Lung (tissue), 12 donors: ENCODE results near the gene IRS4. TPM values are rescaled to one million over a fixed set of nuclear protein-coding genes. Genes with fewer than 3 reads are reported as not detected.

Experiments used
- ATAC-seq: fragments of 200-7000 bp; cut with Tn5 transposase; one replicate; pipeline ENCODE4 v1.9.1; 2020; ENCODE audit warnings: moderate number of reproducible peaks; ENCODE audit not compliant: insufficient read depth, low FRiP score
- DNase-seq, 3 donors: peaks; one replicate each; pipeline ENCODE4 v3.0.0-alpha.2; 2013 to 2017
- H3K27ac ChIP-seq, 2 donors: one replicate each; pipeline ENCODE4 v1.5.1; 2013; ENCODE audit warnings: mild to moderate bottlenecking in 2 of 2, moderate library complexity in 2 of 2, control low read depth in 1 of 2, inconsistent platforms in 1 of 2, low read depth in 1 of 2, low read length in 1 of 2
- H3K27me3 ChIP-seq, 3 donors: one replicate each; pipeline ENCODE4 v1.5.1; 2013; ENCODE audit warnings: low read length in 2 of 3; ENCODE audit not compliant: control insufficient read depth in 3 of 3, insufficient read depth in 3 of 3
- H3K36me3 ChIP-seq, 4 donors: one replicate each; pipeline ENCODE4 v1.5.1; 2013; ENCODE audit warnings: low read length in 4 of 4, mild to moderate bottlenecking in 1 of 4, moderate library complexity in 1 of 4; ENCODE audit not compliant: control insufficient read depth in 4 of 4, insufficient read depth in 4 of 4
- H3K4me1 ChIP-seq, 5 donors: one replicate each; pipeline ENCODE4 v1.5.1; 2013; ENCODE audit warnings: low read length in 5 of 5, mild to moderate bottlenecking in 2 of 5, moderate library complexity in 1 of 5; ENCODE audit not compliant: control insufficient read depth in 5 of 5, insufficient read depth in 5 of 5
- H3K4me3 ChIP-seq: one replicate; pipeline ENCODE4 v1.5.1; 2013; ENCODE audit warnings: mild to moderate bottlenecking, control low read depth, moderate library complexity
- H3K9ac ChIP-seq, 2 donors: one replicate each; pipeline ENCODE4 v1.5.1; 2013; ENCODE audit warnings: low read length in 2 of 2, control low read depth in 1 of 2; ENCODE audit not compliant: insufficient read depth in 1 of 2
- H3K9me3 ChIP-seq, 4 donors: one replicate each; pipeline ENCODE4 v1.5.1; 2013; ENCODE audit warnings: low read length in 3 of 4, mild to moderate bottlenecking in 1 of 4, moderate library complexity in 1 of 4; ENCODE audit not compliant: control insufficient read depth in 4 of 4, insufficient read depth in 3 of 4
- WGBS, 2 donors: extraction: QIAGEN DNeasy Blood & Tissue Kit; methylation state at CpG; one replicate each; pipeline ENCODE4 v1.1.7; 2013; 5-methylcytosine and 5-hydroxymethylcytosine counted together
- polyA plus RNA-seq, 2 donors: library from polyadenylated mRNA; stranded (reverse); fragments of 200-250 nt; gene quantifications; one replicate each; pipeline ENCODE4 v1.2.1, GENCODE V29; 2013
- total RNA-seq, 2 donors: library from RNA; depleted of rRNA in 1 of 2; stranded (reverse); fragments of >200 nt in 1 of 2; gene quantifications; one replicate each; pipeline ENCODE4 v1.2.1, GENCODE V29; 2014 to 2021
- TF ChIP-seq, protein P1 (sequence below): IDR thresholded peaks from 2 replicates; pipeline ENCODE4 v1.5.1; 2012; ENCODE audit warnings: mild to moderate bottlenecking; ENCODE audit errors: control extremely low read depth, extremely low read depth
- donor health status: control.
- donor health status: control.
- donor health status: Bipolar disorder and iron deficiency.
- donor health status: healthy.
- donor health status: DM: yes; HTN: yes; CAD: no.

The IRS4 gene
- total and polyA plus RNA-seq, 4 donors = 0.04 to 2.0 (median 0.13) TPM

DNA sequence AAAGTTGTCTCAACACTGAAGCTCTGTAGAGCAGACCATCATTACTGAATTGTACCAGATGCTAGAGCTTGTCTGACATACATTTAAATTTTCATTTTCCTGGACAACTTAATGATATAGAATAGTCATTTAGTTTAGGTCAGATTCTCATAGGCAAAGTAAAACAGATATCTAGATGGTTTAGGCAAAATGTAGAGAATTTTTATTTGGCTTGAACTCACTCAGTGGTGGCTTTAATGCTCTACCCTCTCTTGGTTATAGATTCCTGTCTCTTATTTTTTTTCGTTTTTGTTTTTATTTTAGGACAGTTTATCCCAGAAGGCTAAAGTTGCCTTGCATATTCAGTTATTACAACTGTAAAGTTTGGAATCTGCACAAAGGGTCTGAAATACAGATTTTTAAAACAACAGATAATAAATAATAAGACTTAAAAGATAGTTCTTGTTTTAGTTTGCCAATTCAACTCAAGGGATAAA, 4.0 kb upstream of the IRS4 start:
- peaks cover 0 to 4% (median 0%) of the 10 kb centered on the region in 4 donors for H3K9me3 ChIP-seq
- H3K4me3 ChIP-seq = no peak overlapping the region
- peaks cover 8 to 48% (median 34%) of the 10 kb centered on the region in 3 donors for H3K27me3 ChIP-seq
- no peak overlapping the region for H3K27ac ChIP-seq
- TF ChIP-seq, protein P1, sequence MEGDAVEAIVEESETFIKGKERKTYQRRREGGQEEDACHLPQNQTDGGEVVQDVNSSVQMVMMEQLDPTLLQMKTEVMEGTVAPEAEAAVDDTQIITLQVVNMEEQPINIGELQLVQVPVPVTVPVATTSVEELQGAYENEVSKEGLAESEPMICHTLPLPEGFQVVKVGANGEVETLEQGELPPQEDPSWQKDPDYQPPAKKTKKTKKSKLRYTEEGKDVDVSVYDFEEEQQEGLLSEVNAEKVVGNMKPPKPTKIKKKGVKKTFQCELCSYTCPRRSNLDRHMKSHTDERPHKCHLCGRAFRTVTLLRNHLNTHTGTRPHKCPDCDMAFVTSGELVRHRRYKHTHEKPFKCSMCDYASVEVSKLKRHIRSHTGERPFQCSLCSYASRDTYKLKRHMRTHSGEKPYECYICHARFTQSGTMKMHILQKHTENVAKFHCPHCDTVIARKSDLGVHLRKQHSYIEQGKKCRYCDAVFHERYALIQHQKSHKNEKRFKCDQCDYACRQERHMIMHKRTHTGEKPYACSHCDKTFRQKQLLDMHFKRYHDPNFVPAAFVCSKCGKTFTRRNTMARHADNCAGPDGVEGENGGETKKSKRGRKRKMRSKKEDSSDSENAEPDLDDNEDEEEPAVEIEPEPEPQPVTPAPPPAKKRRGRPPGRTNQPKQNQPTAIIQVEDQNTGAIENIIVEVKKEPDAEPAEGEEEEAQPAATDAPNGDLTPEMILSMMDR = no peak
- H3K9ac ChIP-seq = no peak overlapping the region
- 42 to 79% methylated on average over 1 of the region's 1 CpG for WGBS, 2 donors
- DNase-seq (no peak), ATAC-seq (no peak)
- peaks cover 0 to 6% (median 3%) of the 10 kb centered on the region in 5 donors for H3K4me1 ChIP-seq
- H3K36me3 ChIP-seq = no peaks in the 10 kb centered on the region

DNA sequence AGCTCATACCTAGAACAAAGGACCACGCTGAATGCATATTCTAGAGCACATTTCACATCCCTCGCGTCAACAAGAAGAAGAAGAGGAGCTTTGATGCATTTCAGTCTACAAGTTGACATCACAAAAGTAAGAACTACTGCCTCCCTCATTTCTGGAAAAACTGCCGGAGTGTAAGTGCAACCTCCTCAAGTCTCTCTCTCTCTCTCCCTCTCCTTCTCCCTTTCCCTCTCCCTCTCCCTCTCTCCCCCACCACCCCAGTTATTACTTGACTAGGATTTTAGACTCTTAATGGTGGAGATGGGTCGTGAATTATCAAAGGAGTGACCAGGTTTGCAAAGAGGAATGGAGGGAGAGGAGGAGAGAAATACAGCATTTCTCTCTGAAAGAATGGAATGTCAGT, 1.4 kb upstream of the IRS4 start:
- H3K36me3 ChIP-seq = no peaks in the 10 kb centered on the region
- H3K27ac ChIP-seq = no peak overlapping the region
- peaks cover 8 to 54% (median 53%) of the 10 kb centered on the region in 3 donors for H3K27me3 ChIP-seq
- no peak overlapping the region for H3K4me3 ChIP-seq
- TF ChIP-seq, protein P1 = no peak
- no peak overlapping the region for H3K9ac ChIP-seq
- peaks cover 0 to 6% (median 3%) of the 10 kb centered on the region in 5 donors for H3K4me1 ChIP-seq
- DNase-seq (no peak), ATAC-seq (no peak)
- peaks cover 0 to 15% (median 0%) of the 10 kb centered on the region in 4 donors for H3K9me3 ChIP-seq
- 20 to 38% methylated on average over 5 of the region's 5 CpGs for WGBS, 2 donors

DNA sequence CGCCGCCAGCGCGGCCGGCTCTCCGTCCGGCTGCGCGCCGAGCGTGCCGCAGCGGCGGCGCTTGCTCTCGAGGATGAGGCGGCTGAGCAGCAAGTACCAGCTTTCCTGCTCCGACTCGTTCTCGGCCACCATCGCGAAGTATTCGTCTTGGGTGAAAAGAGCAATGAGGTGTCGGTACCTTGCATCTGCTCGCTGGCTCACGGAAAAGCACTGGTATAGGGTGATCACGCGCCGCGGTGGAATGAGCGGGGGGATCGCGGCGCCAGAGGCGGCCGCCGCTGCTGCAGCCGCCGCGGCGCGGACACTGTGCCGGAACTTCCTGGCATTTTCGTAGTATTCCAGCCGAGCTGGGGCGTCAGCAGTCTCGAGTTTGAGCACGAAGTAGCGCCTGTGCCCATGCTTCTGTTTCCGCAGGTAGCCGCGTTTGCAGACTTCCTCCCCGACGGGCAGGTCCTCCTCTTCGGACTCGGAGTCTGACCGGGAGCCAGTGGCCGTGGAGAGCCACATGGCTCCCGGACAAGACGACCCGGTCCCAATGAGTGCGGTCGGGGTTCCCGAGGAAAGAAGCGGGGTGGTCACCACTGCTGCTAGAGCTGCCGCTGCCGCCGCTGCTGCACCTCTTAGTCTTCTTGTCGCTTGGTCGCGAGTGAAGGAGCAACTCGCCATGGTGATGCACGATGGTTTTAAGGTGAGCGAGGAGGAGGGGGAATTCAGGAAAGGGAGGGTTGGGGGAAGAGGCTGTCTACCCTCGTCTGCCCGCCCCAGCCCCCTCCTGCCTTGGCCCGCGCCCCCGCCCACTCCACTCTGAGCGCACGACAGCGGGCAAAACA, 469 bp downstream of the IRS4 start:
- peaks cover 16 to 62% (median 56%) of the 10 kb centered on the region in 3 donors for H3K27me3 ChIP-seq
- no peak overlapping the region for H3K9ac ChIP-seq
- H3K27ac ChIP-seq = no peak overlapping the region
- H3K4me3 ChIP-seq = no peak overlapping the region
- TF ChIP-seq, protein P1 = no peak
- WGBS, 2 donors = 1 to 29% methylated on average over 43 to 82 of the region's 82 CpGs
- DNase-seq = peak; percentile 20 to 43 (median 30)
- no peak for ATAC-seq
- H3K9me3 ChIP-seq = peaks cover 0 to 15% (median 0%) of the 10 kb centered on the region in 4 donors
- peaks cover 0 to 9% (median under 1%) of the 10 kb centered on the region in 5 donors for H3K4me1 ChIP-seq
- no peaks in the 10 kb centered on the region for H3K36me3 ChIP-seq
